Measurements from ENCODE around the gene OSBPL2.

Gene OSBPL2

GRCh38 chr20:62201173-62202082 lies 36.9 kb upstream of the OSBPL2 start:
- DNase-seq (no peak), ATAC-seq (replicated peaks) (peak; percentile 86 to 88)
- H3K4me1 Mint-ChIP-seq: peaks cover 22 to 34% of the 10 kb centered on the region in 2 donors
- H3K27ac Mint-ChIP-seq: peak overlapping the region; percentile 52
- H3K36me3 Mint-ChIP-seq: peaks cover 53 to 70% of the 10 kb centered on the region in 2 donors
- peak overlapping the region; percentile 17 to 49 for H3K4me3 Mint-ChIP-seq
- no peaks in the 10 kb centered on the region for H3K9me3 Mint-ChIP-seq
- H3K27me3 Mint-ChIP-seq: no peaks in the 10 kb centered on the region

GRCh38 chr20:62202083-62202395 lies 36.3 kb upstream of the OSBPL2 start:
- H3K36me3 Mint-ChIP-seq: peaks cover 54 to 71% of the 10 kb centered on the region in 2 donors
- ATAC-seq (replicated peaks) (peak; percentile 25 to 46), DNase-seq (no peak)
- H3K9me3 Mint-ChIP-seq: no peaks in the 10 kb centered on the region
- peaks cover 22 to 34% of the 10 kb centered on the region in 2 donors for H3K4me1 Mint-ChIP-seq
- peak overlapping the region in 1 of 2 donors; percentile 26 for H3K4me3 Mint-ChIP-seq
- no peak overlapping the region for H3K27ac Mint-ChIP-seq
- no peaks in the 10 kb centered on the region for H3K27me3 Mint-ChIP-seq

- Mint-ChIP-seq H3K27me3 (no peaks in the 10 kb centered on the region), H3K27ac (no peak overlapping the region), H3K4me3 (no peak overlapping the region), H3K9me3 (no peaks in the 10 kb centered on the region), H3K36me3 (peaks cover 54 to 71% of the 10 kb centered on the region in 2 donors), H3K4me1 (peaks cover 22 to 34% of the 10 kb centered on the region in 2 donors)
- ATAC-seq (replicated peaks) (no peak), DNase-seq (no peak)
These were observed 35.5 kb upstream of the OSBPL2 start for GRCh38 chr20:62202676-62203377.

GRCh38 chr20:62203378-62204030 lies 34.8 kb upstream of the OSBPL2 start:
- no peak for DNase-seq
- H3K4me3 Mint-ChIP-seq: no peak overlapping the region
- H3K4me1 Mint-ChIP-seq: peaks cover 22 to 34% of the 10 kb centered on the region in 2 donors
- no peak for ATAC-seq (replicated peaks)
- no peaks in the 10 kb centered on the region for H3K27me3 Mint-ChIP-seq
- no peaks in the 10 kb centered on the region for H3K9me3 Mint-ChIP-seq
- H3K36me3 Mint-ChIP-seq: peaks cover 49 to 65% of the 10 kb centered on the region in 2 donors
- H3K27ac Mint-ChIP-seq: no peak overlapping the region

- Mint-ChIP-seq H3K4me1 (peaks cover 19 to 31% of the 10 kb centered on the region in 2 donors), H3K9me3 (no peaks in the 10 kb centered on the region), H3K27ac (no peak overlapping the region), H3K27me3 (peaks cover 0 to 10% of the 10 kb centered on the region in 2 donors), H3K36me3 (peaks cover 31 to 46% of the 10 kb centered on the region in 2 donors), H3K4me3 (no peak overlapping the region)
- no peak for DNase-seq
- no peak for ATAC-seq (replicated peaks)
These were observed 32.5 kb upstream of the OSBPL2 start for GRCh38 chr20:62205618-62206387.

- H3K4me3 Mint-ChIP-seq: no peak overlapping the region
- H3K27ac Mint-ChIP-seq: no peak overlapping the region
- no peaks in the 10 kb centered on the region for H3K9me3 Mint-ChIP-seq
- peaks cover 26 to 42% of the 10 kb centered on the region in 2 donors for H3K36me3 Mint-ChIP-seq
- peaks cover 15 to 25% of the 10 kb centered on the region in 2 donors for H3K4me1 Mint-ChIP-seq
- peaks cover 0 to 14% of the 10 kb centered on the region in 2 donors for H3K27me3 Mint-ChIP-seq
- no peak for ATAC-seq (replicated peaks)
- DNase-seq: no peak
These were observed 31.9 kb upstream of the OSBPL2 start for GRCh38 chr20:62206388-62206775.

- ATAC-seq (replicated peaks): no peak
- peaks cover 3 to 6% of the 10 kb centered on the region in 2 donors for H3K4me1 Mint-ChIP-seq
- H3K27ac Mint-ChIP-seq: no peak overlapping the region
- H3K4me3 Mint-ChIP-seq: no peak overlapping the region
- H3K36me3 Mint-ChIP-seq: peaks cover 14 to 23% of the 10 kb centered on the region in 2 donors
- no peaks in the 10 kb centered on the region for H3K9me3 Mint-ChIP-seq
- H3K27me3 Mint-ChIP-seq: peaks cover 8 to 26% of the 10 kb centered on the region in 2 donors
- no peak for DNase-seq
These were observed 30.1 kb upstream of the OSBPL2 start for GRCh38 chr20:62208061-62208794.

GRCh38 chr20:62208795-62209755 lies 29.2 kb upstream of the OSBPL2 start:
- H3K27ac Mint-ChIP-seq: no peak overlapping the region
- no peaks in the 10 kb centered on the region for H3K4me1 Mint-ChIP-seq
- H3K4me3 Mint-ChIP-seq: no peak overlapping the region
- H3K9me3 Mint-ChIP-seq: no peaks in the 10 kb centered on the region
- peaks cover 10 to 17% of the 10 kb centered on the region in 2 donors for H3K36me3 Mint-ChIP-seq
- ATAC-seq (replicated peaks): no peak
- H3K27me3 Mint-ChIP-seq: peaks cover 13 to 31% of the 10 kb centered on the region in 2 donors
- no peak for DNase-seq

GRCh38 chr20:62209850-62210495 lies 28.3 kb upstream of the OSBPL2 start:
- no peak for ATAC-seq (replicated peaks)
- no peak overlapping the region for H3K27ac Mint-ChIP-seq
- peaks cover 9 to 15% of the 10 kb centered on the region in 2 donors for H3K36me3 Mint-ChIP-seq
- no peaks in the 10 kb centered on the region for H3K9me3 Mint-ChIP-seq
- no peak for DNase-seq
- H3K4me3 Mint-ChIP-seq: no peak overlapping the region
- peaks cover 19 to 40% of the 10 kb centered on the region in 2 donors for H3K27me3 Mint-ChIP-seq
- no peaks in the 10 kb centered on the region for H3K4me1 Mint-ChIP-seq

GRCh38 chr20:62210496-62210855 lies 27.8 kb upstream of the OSBPL2 start:
- peaks cover 23 to 45% of the 10 kb centered on the region in 2 donors for H3K27me3 Mint-ChIP-seq
- H3K27ac Mint-ChIP-seq: no peak overlapping the region
- H3K9me3 Mint-ChIP-seq: no peaks in the 10 kb centered on the region
- H3K36me3 Mint-ChIP-seq: peaks cover 9 to 10% of the 10 kb centered on the region in 2 donors
- H3K4me1 Mint-ChIP-seq: no peaks in the 10 kb centered on the region
- ATAC-seq (replicated peaks) (no peak), DNase-seq (no peak)
- H3K4me3 Mint-ChIP-seq: no peak overlapping the region

- Mint-ChIP-seq H3K4me1 (no peaks in the 10 kb centered on the region), H3K27me3 (peaks cover 28 to 52% of the 10 kb centered on the region in 2 donors), H3K36me3 (peaks cover 3% of the 10 kb centered on the region in 2 donors), H3K9me3 (no peaks in the 10 kb centered on the region), H3K4me3 (no peak overlapping the region), H3K27ac (no peak overlapping the region)
- DNase-seq: no peak
- no peak for ATAC-seq (replicated peaks)
These were observed 27.1 kb upstream of the OSBPL2 start for GRCh38 chr20:62211216-62211615.

- no peaks in the 10 kb centered on the region for H3K36me3 Mint-ChIP-seq
- ATAC-seq (replicated peaks): no peak
- no peak for DNase-seq
- no peaks in the 10 kb centered on the region for H3K9me3 Mint-ChIP-seq
- H3K27me3 Mint-ChIP-seq: peaks cover 28 to 53% of the 10 kb centered on the region in 2 donors
- no peak overlapping the region for H3K4me3 Mint-ChIP-seq
- H3K4me1 Mint-ChIP-seq: no peaks in the 10 kb centered on the region
- no peak overlapping the region for H3K27ac Mint-ChIP-seq
These were observed 26.5 kb upstream of the OSBPL2 start for GRCh38 chr20:62211769-62212288.
